NCI-H345 treated with DMSO at 0.1 percent for 48 hours (cell line): ENCODE results near the gene THUMPD3.
A peak's percentile ranks its signal among the peaks of the same experiment; 100 is the strongest.

Experiments used
- DNase-seq: peaks from one replicate; lab custom pipeline; 2025; ENCODE audit not compliant: unreplicated experiment; lab: John Stamatoyannopoulos, UW

THUMPD3 gene

DNA sequence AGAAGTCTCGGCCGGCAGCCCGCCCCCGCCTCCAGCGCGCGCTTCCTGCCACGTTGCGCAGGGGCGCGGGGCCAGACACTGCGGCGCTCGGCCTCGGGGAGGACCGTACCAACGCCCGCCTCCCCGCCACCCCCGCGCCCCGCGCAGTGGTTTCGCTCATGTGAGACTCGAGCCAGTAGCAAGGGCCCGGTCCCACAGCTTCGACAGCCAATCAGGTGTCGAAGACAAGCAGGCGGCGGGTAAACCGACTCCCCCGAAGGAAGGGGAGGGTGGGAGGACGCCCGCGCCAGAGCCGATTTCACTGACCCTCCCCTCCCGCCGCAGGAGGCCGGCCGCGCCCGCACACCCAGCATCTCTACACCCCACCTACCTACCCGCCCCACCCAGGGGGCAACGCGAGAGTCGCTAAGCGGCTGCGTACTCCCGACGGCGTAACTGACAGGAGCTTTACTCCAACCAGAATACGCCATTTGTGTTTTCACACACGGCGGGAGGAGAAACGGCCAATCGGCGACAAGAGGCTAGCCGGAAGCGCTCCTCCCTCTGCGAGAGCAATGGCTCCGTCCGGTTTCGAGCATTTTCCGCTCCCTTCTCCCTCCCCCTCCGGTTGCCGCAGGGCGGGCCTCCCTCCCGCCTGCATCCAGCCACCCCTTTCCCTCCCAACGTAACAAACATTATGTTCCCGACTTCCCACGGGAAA, 33.9 kb downstream of the THUMPD3 start:
- DNase-seq, result peak; percentile 87

DNA sequence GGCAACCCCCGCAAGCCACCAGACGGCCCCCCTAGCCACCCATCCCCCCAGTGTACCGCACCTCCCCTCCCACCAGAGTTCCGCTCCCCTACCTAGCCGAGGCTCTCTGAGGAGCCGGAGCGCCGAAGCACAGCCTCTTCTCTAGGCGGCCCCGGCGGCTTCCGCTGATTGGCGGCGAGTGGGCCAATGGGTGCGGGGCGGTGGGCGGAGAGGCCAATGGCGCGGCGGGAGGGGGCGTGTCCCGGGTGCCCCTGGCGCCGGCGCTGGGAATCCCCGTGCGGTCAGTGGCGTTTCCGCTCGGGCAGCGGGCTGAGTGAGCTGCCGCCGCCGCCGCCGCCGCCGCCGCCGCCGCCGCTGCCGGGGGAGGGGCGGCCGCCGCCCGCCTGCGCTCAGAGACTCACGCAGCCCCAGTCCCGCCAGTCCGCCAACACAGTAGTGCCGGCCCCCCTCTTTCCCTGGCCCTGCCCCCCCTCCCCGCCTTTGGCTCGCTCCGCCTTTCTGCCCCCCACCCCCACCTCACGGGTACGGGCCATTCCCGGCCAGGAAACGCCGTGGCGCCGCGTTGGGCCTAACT, 34.6 kb downstream of the THUMPD3 start, which contains the start of gene SETD5:
SETD5 (plus strand) TSS at position 284 of the 574 bp plus-strand sequence. CDS start 31,324 bp downstream, outside the sequence.
- DNase-seq, result peak; percentile 56

DNA sequence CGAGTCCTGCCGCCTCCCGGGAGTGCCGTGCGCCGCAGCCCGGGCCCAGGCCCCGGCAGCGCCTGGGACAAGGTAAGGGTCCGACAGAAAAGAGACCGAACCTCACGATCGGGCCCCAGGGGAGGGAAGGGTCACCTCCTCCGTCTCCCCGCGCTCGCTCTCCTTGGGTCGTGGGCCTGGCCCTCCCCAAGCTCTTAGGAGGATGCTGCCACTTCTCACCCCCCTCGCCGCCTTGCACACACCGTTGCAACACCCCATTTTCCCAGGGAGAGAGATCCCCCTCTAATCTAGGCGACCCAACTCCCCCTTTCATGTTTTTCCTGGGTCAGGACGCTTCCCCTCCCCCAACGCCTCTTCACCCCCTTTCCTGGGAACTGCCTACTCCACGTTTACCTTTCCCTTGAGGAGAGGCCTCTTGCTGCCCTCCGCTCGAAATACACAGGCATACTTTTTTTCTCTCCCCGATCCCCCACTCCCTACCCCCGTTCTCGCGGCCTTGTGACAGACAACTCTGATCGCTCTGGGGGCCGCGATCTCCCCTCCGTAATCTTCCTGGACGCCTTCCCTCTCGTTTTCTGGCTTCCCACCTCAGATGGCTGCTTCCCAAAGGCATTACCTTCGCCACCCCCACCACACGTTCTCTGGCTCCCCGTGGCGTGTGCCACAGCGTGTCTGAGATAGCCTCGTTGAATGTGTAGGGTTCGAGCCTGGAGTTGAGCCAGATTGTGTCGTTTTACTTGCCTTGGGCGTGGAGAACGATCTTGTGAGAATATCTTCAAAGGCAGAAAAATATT, 35.2 kb downstream of the THUMPD3 start:
- DNase-seq, result peak; percentile 10

DNA sequence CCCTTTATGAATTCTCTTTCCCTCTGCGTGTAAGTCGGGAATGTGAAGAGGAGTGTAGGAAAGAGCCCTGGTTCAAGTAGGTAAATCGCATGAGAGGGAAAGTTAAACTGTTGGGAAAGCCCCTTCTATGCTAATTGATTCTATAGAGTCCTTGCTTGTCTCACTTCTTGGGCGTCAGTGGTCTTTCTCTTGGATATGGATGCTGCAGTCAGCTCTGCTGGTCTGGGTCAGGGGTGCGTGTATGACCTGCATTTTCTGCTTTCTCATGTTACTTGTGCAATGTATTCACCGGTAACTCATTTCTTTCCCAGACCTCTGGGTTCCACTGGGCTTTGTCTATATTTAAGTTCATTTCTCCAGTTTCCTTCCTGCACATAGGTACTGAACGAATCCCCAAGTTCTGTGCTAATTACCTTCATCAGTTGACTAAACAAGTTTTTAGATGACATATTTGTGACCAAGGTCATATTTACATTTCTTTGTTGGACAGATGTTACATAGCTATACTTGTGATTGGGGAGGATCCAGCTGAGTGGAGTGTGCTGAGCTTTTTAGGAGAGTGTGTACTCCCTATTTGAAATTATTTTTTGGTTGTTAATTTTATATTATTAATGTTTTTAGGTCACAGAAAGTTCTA, 36.0 kb downstream of the THUMPD3 start:
- no peak for DNase-seq

DNA sequence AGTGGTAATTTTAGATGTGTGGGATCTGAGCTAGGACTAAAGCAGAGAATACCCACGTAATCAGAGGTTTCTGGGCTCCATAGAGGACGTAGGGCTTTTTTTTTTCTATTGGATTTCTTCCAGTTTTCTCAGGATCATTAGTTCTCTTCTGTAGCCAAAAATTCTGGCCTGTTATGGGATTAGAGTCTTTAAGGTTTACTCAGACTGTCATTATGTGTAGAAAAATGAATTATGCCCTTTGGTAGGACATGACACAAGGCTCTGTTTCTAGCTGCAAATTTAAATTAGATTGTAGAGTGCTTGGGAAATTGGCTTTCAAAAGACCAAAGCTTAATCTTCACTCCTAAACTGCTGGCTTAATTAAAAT, 36.5 kb downstream of the THUMPD3 start:
- DNase-seq, result no peak

DNA sequence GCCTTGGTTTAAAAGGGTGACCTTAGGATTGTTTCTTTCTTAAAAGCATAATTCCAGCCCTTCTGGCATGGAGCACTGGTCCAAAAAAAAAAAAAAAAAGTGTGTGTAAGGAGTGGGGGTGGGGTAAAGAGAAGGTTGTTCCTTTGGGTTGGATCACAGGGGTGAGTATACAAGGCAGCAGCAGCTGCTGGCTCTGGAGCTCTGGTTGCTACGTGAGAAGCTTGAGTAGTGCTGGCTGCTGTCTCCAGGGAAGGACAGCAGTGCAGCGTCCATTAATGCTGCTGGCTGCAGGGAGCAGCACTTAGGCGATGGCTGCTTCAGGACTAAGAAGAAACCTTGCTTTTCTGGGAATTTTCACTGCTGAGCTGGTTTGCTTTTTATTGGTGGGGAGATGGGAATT, 36.9 kb downstream of the THUMPD3 start:
- peak; percentile 61 for DNase-seq

DNA sequence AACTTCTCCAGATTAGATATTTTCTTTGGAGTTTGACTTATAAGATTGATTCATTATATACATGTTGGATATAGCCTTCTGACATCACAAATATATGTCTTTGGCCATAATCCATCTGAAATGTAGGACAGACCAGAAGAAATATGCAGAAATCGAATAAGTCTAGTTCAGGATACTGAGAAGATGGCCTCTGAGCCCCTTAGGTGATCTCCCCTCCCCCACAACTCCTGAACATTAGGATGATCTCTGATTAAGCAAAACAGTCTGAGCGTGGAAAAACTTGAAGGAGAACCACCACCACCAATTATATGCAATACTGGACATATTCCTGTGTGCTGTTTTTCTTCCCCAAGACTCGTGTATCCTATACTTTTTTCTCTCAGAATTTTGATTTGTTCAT, 37.8 kb downstream of the THUMPD3 start:
- no peak for DNase-seq

DNA sequence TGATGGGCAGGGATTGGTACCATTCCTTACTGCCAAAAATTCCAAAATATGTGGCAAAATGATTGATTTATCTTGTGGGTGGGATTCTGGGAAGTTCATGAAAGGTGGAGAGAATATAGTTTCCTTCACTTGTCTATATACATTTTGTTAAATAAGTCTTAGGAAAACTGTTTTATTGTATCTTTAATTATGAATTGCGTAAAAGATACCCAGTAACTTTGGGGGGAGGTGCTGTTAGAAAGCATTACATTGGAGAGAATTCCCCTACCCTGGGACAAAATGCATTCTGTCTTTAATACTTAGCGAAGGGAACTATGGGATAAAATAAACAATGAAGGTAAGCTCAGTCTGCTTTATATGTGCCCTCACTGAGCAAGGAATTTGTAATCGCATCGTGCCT, 39.1 kb downstream of the THUMPD3 start:
- no peak for DNase-seq

DNA sequence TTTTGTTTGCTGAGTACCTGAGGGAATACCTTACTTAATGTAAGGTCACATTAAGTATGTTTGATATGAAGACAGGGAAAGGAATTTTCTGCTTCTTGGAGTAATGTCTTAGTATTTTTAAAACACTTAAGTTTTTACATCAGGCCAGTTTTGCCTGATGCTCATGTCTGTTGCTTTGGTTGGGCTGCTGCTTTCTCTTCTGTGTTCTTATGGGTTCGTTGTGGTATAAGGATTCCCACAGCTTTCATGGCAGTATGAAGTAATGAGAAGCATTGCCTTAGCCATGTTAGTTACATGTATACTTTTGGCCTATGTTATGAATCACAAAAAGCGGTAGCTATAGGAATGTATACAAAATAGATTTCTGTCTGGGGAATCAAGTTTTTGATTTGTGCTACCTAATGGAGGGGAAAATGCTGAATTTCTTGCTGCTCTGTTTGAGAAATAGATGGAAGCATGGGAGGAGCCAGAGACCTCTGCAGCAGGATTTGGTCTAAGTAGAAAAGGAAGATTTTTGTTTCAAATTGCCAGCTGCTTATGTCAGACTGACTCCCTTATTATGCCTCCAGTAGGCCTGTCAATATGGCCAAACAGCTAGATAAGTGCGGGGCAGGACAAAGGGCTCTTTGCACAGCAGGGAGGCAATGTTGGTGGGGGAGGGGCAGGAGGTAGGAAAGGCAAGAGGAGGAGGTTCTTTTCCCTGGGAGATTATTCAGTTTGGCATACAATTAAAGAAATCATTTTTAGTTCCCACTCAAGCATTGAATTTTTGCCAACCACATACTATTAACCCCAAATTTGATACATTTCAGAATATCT, 39.8 kb downstream of the THUMPD3 start:
- peak; percentile 2 for DNase-seq

DNA sequence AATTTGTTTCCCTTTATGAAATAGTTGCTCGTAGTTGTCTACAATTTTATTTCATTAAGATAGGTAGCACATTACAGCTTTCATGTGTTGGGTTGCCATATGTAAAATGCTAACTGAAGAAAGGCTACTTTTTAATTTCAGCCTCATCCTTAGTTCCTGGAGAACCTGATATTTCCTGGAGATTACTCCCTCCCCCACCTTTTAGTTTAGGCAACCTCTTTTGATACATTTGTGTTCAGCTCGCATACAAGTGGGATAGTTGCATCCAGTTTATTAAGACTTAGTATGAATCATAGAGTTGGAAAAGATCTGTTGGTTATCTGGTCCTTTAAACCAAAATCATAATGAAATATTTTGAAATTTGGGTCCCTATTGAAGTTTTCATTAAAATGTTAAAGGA, 40.6 kb downstream of the THUMPD3 start:
- DNase-seq, result no peak

DNA sequence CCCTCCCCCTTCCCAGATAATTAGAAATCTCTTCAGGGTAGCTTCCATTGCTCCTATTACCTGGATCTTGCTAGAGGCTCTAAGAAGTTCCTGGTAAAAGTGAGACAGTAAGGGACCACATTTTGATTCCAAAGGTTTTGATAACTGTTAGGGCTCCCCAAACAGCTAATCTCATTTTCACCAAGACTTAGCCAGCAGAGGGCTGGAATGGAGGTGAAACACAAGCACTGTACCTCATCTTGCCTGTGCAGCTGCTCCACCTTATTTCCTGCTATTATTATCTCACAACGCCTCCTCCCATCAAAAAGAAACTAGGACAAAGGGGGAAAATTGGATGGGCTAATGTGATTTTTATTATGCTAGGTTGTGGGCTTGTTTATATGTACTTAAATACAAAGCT, 41.8 kb downstream of the THUMPD3 start:
- no peak for DNase-seq

DNA sequence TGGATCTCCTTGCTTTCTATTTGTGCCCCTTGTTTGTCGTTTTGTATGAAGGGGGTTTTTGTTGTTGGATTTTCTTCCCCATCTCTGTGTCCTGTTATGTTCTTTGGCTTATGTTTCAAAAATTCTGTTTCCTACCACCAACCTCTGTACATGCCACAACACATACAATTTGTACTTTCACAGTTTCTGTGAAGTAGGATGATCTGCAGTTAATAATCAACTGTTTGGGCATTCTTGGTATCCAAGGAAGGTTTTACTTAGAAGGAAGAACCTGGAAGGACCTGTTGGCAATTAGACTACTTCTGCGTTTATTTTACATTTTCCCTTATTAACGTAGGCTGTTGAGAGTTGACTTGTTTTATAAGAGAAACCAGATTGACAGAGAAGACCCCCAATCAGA, 42.9 kb downstream of the THUMPD3 start:
- DNase-seq, result no peak

DNA sequence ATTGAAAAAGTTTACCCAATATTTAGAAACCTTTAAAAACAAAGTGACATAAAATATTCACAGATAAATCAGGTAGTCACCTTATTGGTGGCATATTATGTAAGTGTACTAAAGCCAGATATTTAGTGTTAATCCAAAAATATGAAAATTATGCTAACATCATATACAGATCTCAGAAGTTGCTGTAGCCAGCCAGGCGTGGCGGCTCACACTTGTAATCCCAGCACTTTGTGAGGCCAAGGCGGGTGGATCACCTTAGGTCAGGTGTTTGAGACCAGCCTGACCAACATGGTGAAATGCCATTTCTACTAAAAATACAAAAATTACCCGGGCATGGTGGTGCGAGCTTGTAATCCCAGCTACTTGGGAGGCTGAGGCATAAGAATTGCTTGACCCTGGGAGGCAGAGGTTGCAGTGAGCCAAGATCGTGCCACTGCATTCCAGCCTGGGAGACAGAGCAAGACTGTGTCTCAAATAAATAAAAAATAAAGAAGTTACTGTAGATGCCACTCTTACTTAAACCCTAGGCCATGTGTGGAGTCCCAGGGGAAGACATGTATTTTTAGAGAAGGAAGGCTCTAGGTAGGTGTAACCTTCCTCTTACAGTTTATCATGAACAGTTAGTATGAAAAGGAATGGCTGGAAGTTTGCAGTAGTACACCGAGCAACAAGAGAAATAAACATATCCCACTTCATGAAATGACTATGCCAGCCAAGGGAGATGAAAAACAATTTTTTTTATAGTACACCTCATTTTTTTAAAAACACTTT, 44.2 kb downstream of the THUMPD3 start:
- DNase-seq, result no peak

DNA sequence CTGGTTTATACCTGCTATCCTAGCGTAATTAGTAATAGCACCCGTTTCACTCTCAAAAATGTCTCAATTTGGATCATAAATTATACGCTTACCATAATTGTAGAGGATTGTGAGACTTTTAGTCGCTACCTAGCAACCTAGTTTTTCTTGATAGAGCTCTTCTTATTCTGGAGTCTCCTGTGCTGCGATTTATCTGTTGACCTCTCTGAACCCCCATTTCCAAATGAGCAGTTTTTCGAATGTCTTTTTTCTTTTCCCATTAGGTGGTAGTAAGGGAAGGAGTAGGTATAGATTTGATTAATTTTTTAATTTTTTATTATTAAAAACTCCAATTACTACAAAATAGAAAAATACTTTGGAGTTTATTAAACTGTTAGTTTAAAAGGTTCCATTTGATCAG, 45.2 kb downstream of the THUMPD3 start:
- DNase-seq, result no peak

DNA sequence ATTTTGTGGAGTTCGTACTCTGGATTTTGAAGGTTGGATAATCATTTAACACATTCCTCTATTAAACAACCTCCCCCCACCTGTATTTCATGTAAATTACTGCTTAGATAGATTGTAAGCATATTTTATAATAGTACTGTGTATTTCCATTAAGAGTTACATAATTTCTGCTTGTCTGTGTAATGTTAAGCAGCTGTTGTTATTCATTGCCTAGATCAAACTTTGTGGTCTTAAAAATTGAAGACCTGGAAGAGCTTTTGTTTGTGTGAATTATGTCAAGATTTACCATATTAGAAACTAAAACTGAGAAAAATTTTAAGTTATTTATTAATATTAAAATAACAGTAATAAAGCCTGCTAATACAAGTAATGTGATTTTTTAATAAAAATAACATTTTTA, 45.7 kb downstream of the THUMPD3 start:
- no peak for DNase-seq

DNA sequence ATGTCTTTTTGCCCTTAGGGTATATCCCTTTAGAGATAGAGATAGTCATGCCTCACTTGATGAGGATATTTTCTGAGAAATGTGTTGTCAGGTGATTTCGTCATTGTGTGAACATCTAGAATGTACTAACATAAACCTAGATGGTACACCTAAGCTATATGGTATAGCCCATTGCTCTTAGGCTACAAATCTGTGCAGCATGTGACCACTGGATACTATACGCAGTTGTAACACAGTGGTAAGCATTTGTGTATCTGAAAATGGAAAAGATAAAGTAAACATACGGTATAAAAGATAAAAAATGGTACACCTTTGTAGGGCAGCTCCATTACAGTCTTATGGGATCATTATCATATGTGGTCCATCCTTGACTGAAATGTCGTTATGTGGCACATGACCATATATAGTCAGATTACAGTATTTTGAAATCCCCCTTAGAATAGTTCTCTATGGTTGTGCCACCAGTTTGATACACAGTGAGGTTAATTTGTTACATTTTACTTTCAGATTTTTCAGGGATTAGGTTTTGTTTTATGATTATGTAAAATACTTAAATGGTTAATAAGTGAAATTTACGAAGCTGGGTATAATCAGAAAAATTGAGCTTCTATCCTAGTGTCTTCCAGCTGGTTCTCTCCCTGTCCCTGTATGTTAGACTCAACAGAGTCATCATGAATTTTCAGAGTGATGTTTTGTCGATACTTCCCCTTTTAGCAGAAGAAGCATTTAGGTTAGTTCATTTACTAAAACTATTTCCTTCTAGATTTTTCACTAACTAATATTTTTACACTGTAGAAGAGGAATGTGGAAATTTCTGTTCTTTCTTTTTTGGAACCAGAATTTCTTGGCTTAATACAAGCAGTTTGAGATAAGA, 47.4 kb downstream of the THUMPD3 start:
- DNase-seq, result no peak

DNA sequence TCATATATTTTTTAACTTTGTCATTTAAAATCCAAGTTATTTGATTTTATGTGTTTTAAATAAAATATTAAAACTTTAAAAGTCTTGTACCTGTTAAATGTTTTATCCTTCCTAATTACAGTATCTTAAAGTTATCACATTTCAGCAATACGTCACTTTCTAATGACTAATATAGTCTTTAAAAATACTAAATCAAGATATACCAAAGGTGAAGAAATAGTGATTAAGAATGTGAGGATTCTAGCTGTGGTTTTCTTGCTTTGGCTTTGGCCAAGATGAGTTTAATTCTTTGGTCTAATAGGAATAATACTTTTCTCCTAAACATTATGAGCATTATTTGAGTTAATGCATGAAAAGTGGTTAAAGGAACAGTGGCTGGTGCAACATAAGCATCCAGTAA, 48.4 kb downstream of the THUMPD3 start:
- DNase-seq, result no peak

DNA sequence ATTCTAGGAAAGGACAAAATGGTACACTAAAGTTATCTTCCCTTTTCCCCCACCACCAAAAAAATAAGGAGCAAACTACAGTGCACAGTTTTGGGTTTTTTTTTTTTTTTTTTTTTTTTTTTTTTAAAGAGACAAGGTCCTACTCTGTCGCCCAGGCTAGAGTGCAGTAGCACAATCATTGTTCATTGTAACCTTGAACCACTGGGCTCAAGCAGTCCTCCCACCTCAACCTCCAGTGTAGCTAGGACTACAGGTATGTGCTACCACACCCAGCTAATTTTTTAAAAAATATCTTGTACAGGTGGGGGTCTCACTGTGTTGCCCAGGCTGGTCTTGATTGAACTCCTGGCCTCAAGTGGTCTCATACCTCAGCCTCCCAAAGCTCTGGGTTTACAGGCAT, 49.4 kb downstream of the THUMPD3 start:
- DNase-seq, result no peak

DNA sequence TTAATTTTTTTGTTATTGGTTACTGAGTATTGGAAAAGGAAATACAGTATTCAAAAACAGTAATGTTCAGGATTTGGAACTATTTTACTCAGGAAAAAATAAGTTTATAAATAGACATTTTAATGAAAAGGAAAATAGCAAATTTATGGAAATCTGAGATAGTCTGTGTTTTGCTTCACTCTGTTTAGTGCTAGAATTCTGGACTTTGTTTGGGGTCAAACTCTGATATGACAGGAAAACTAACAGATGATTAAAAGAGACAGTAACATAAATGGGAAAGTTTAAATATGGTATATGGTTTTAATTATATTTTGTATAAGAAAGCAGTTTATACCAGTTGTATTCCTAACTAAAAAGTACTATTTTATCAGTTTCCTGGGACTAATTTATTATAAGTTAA, 52.0 kb downstream of the THUMPD3 start:
- DNase-seq, result no peak
